Measurements from ENCODE around the gene ENOSF1.
A peak's percentile ranks its signal among the peaks of the same experiment; 100 is the strongest.

GRCh38 chr18:712401-713134 is at the start of gene ENOSF1:
- TF ChIP-seq USF1 (CRISPR knock-in tag; IDR thresholded peaks at IDR 0.05) (no peak; the same call in none of the 2 replicates), CTCF (IDR thresholded peaks at IDR 0.05) (peak; percentile 91)

Data from WTC11 (cell line).